PC-3 (cell line): ENCODE results near the gene SPTA1.

ENCODE experiments used
- EZH2 ChIP-seq: fragments of 300-600 bp; sonication (generic); IDR thresholded peaks from one replicate; pipeline ENCODE4 v1.6.1; 2017; ENCODE audit warnings: antibody characterized with exemption, mild to moderate bottlenecking, low read length; ENCODE audit not compliant: unreplicated experiment
- TF ChIP-seq, protein P1 (sequence below): fragments of 300-600 bp; sonication (generic); conservative IDR thresholded peaks from 2 replicates; pipeline ENCODE4 v1.5.1; 2017; ENCODE audit warnings: antibody characterized with exemption, low read depth, mild to moderate bottlenecking, low read length

DNA sequence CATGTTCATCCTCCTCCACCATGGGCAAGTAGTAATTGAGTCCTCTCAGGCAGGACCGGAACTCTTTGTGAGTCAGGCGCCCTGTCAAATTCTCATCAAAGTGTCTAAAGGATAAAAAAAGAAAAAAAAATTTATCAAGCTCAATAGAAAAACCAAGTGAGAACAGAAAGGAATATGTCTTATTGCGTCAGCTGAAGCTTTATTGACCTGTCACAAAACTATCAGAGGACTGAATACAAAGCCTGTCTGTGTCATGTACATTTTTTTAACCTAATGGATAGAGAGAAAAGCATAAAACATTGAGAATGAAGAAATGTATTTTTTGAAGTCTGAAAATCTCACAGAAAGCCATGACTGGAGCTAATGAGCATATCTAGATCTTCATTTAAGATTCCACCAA, 72.8 kb downstream of the SPTA1 start:
- TF ChIP-seq, protein P1, sequence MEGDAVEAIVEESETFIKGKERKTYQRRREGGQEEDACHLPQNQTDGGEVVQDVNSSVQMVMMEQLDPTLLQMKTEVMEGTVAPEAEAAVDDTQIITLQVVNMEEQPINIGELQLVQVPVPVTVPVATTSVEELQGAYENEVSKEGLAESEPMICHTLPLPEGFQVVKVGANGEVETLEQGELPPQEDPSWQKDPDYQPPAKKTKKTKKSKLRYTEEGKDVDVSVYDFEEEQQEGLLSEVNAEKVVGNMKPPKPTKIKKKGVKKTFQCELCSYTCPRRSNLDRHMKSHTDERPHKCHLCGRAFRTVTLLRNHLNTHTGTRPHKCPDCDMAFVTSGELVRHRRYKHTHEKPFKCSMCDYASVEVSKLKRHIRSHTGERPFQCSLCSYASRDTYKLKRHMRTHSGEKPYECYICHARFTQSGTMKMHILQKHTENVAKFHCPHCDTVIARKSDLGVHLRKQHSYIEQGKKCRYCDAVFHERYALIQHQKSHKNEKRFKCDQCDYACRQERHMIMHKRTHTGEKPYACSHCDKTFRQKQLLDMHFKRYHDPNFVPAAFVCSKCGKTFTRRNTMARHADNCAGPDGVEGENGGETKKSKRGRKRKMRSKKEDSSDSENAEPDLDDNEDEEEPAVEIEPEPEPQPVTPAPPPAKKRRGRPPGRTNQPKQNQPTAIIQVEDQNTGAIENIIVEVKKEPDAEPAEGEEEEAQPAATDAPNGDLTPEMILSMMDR: no peak
- no peak for TF ChIP-seq EZH2
